CD4-positive, alpha-beta T cell treated with Interleukin-21 for 1 hour (primary cell): ENCODE measurements around the gene NPY4R.
"Not testable (repeated sequence)": the region's sequence is repeated elsewhere in the genome, so short reads cannot be mapped to it uniquely, and the experiment has no call there.

Experiments
- DNase-seq: peaks from one replicate; pipeline ENCODE4 v3.0.0-alpha.2; 2020

NPY4R gene, protein sequence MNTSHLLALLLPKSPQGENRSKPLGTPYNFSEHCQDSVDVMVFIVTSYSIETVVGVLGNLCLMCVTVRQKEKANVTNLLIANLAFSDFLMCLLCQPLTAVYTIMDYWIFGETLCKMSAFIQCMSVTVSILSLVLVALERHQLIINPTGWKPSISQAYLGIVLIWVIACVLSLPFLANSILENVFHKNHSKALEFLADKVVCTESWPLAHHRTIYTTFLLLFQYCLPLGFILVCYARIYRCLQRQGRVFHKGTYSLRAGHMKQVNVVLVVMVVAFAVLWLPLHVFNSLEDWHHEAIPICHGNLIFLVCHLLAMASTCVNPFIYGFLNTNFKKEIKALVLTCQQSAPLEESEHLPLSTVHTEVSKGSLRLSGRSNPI

DNA sequence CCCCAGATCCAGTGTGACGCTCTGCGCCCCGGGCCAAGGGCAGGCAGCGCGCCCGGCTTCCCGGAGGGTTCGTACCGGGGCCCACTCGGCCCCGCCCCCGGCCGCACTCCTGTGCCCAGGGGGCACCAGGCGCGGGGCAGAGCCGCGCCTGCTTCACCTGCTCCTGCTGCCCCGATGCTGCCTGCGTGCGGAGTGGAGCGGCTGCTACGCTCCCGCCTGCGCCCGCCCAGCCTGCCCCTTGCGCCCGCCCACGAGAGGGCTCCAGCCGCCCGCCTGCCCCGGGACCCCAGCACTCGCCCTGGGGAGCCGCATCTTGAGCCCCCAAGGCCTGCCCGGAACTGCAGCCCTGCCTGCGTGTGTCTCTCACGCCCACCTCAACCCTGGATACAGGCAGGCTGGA, at the start of gene NPY4R:
NPY4R (minus strand) TSS at position 194 of the 400 bp plus-strand sequence. CDS start 3,323 bp downstream, outside the sequence.
- DNase-seq, result not testable (repeated sequence)

DNA sequence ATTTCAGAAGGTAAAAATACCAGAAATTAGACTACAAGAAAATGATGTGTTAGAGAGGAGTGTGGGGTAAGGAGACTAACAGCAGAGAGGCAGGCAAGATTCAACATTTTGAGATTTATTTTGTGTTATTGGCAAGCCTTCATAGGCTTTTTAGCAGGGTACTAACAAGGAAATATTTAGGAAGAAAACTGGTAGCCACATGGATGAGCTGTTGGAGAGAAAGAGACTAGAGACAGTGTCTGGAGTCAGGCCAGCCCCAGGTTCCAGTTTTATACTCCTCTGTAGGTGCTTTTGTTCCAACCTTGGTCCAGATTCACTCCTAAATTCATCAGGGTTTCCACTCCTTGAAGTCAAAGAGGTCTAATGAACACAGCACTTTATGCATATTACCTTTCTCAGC, 49.6 kb upstream of the NPY4R start:
- DNase-seq, result no peak

DNA sequence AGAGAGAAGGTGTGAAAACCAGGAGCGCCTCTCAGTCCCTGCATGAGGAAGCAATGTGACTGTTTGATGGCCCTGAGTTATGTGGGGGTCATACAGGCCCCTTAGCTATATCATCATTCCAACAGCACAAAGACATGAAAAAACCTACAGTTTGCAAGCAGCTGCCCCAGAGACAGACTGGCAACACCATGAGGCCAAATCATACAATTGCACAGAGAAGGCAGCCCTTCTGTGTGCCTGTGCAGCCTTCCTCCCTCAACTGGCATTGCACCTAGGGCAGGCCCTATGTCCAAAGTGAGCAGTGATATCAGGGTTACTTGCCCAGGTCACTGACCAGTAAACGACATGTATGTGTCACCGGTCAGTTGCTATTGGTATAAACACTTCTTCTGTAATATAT, 49.1 kb upstream of the NPY4R start:
- DNase-seq, result no peak

DNA sequence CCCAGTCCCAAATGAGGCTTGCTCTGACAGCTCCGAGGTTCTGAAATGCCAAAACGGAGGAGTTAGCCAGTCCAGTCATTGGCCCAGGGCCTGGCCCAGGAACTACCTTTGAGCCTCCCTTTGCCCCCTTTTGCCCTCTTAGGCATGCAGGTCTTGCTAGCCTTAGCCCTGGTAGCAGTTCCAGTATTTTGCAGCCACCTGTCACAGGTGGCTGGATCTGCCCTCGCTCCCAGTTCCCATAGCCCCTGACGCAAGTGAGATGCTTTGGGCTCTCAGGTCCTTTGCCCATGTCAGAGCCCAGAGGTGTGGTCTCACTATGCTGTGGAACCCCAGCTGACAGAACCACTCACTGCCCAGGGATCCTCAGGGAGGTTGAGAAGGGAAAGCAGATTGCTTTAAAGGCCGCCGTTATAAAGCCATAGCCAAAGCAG, 48.7 kb upstream of the NPY4R start:
- DNase-seq, result no peak

DNA sequence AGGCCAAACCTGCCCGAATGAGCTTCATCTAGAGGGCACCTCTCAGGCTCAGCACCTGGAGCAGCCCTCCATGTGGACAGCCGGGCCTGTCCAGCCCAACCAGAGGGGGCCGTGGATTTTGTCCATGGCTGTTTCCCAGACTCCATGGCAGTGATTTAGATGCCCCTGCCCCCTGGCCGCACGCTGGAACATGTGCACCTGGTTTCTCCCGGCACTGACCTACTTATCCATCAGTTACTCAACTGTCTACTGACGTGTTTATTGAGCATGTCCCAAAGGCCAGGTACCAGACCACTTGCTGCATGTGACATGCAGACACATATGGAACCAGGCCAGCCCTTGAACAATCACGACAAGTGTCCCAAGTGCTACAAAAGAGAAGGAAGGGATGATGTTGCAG, 47.6 kb upstream of the NPY4R start:
- not testable (repeated sequence) for DNase-seq

DNA sequence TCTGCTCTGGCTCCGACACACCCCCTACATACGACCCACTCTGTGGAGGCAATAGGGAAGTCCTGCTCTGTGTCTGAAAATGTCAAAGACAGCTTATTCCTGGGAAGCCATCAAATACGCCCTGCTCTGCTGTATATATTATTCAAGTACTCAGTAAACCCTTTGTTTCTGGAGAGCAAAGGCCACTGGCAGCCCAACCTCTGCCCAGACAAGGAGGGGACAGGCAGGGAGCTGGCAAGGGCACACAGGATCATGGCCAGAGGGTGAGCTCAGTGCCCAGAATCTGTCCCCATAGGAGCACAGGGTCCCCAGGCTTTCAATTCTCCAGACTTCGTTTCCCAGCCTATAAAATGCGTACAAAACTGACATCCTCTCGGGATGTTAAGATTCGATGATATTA, 47.0 kb upstream of the NPY4R start:
- DNase-seq, result not testable (repeated sequence)

DNA sequence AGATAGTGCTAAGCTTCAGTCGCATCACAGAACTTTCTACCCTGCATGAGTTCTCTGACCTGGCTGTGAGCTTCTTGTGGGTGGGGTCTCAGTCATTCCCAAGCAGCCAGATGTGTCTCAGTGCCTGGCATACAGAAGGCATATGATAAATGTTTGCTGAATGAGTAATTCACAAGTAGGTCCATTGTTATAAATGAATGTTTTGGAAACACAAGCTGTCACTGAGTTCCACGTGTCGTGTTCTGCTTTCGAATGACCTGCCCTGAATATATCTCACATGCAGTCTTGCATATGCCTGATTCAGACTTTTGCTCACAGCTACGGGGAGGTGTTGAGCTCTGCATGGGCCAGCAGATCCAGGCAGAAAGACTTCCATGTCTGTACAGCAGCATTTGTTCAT, 46.2 kb upstream of the NPY4R start:
- DNase-seq, result not testable (repeated sequence)

DNA sequence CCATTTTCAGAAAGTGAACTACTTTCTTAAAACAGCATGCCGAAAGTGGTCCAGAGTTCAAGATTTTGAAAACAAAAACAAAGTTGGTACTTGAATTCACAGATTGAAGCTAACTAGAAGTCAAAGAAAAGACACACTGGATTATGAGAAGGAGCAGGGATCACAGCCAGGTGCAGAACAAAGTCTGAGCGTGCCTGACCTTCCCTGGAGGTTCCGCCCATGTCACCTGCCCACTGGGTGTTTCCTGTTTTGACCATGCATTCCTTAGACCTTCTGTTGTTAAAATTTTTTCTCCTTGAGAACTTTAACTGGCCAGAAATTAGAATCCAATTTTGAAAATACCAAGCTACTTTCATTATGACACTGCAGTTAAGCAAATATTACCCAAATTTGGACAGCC, 34.2 kb upstream of the NPY4R start:
- DNase-seq, result not testable (repeated sequence)

DNA sequence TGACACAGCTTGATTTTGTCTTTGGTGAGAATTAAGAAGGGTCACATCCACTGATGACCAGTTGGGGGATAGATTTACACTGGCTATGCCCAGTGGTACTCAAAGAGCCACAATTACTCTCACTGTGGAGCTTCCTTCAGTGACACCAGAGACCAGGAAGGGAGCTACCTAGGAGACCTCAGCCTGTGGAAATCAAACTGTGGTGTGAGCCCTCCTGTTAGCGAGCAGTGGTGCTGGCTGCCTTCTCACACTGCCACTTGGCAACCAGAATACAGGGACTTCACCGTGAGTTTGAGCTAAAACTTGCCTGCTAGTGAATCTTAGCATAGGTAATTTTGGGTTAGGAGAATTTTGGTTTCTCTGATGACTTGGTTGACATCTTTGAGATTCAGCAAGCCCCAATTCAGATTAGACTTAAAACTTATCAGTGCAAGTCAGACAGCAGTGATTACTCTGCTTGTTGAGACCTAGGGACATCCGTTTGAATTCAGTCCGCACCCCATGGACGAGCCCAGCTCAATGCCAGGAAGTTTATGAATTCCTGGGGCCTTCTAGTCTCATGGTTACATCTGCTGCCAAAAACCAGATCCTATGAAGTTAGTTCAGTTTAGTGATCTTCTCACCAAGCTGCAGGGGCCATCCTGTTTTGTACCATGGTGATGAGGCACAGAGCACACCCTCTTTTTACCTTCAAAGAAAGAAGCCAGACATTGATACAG, 33.4 kb upstream of the NPY4R start:
- not testable (repeated sequence) for DNase-seq

DNA sequence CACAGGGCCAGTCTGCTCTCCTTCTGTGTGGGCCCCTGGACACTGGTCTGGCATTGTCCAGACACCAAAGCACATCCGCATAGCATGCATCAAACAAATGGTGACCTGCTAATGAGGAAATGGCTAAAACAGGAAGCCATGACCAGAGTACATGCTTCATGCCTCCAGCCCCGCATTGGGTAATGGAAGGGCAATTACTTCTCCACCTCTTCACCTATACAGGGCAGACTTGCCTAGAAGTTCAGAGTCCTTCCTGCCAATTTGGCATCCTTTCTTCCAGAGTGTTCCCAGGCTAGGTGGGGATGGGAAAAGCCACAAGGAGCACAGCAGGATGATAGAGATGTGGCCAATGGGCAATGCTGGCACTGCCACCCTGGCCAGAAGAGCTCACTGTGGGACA, 32.1 kb upstream of the NPY4R start:
- DNase-seq, result not testable (repeated sequence)

DNA sequence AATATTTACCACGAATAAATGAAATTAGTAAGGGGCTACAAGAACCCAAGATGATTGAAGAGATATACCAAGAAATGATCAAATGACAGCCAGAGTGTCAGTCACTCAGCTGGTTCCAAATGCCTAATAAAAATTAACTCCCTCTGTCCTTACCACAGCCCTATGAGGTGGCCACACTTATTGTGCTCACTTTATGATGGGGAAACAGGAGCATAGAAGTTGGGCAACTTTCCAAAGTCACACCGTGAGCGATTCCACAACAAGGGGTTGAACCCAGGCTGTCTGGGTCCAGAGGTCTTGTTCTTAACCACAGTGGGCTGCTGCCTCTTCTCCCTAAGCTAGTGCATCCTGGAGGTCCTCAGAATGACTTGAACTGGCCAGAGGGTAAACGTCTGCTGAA, 31.6 kb upstream of the NPY4R start:
- DNase-seq, result not testable (repeated sequence)

DNA sequence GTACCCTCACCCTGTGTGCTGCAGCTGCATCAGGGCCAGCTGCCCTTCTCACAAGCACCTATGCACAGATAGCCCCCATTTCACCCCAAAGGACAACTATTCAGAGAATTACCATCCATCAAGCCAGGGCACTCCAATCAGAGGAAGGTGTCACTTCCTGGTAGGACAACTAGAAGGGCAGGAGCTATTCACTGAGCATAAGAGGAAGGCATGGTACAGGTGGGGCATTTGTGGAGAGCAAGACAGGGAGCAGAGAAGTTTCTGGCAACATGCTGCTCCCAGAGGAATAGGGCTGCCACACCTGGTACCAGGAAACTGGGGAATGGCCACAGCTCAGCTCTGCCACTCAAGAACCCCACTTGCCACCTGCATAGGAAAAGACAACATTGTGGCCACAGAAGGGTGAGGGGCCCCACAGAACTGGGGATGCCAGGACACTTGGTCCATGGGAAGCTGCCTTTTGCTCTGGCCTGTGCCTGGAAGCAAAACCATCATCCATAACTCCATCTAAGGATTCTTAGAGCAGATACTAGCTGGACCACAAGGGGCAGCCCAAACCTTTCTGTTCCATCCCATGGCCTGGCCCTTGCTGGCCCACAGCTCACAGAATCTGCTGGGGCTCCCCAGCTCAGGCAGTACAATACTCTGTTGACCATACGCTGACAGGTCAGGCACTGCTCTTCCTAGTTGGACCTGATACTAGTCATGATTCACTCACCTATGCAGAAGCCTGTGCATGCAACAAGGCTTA, 25.8 kb upstream of the NPY4R start:
- DNase-seq, result not testable (repeated sequence)

DNA sequence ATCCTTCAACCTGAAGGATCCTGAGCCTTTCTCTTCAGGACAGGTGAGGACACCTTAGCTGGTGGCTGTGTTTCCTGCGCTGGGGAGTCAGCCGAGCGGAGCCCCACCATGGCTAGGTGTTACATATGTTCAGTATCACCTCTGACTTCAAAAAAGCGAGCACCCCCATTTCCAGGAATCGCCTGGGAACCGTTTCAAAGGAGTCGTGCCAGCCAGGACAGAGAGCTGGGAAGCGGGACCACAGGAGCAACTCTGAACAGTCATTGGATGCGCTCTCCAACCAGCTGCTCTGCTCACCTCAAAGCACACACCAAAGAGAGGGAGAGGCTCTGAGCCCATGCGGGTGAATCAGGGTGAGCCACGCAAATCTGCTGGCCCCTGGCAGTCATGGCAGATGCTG, 24.5 kb upstream of the NPY4R start:
- DNase-seq, result not testable (repeated sequence)

DNA sequence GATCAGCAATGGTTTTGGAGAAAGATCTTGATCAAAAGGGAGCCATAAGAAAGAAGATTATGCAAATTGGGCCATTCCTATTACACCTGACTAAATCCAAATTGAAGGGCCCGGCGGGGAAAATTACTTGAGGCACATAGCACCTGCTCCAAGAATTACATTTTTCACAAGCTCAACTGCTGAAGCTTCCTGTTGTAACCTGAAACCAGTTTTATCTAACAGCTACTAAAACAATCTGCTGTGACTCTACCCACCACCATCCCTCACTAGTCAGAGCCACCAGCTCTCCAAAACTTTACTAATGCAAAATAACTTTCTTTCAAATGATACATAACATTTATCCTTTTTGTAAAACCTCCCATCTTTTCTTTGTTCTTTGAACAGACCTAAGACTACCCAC, 20.7 kb upstream of the NPY4R start:
- not testable (repeated sequence) for DNase-seq

DNA sequence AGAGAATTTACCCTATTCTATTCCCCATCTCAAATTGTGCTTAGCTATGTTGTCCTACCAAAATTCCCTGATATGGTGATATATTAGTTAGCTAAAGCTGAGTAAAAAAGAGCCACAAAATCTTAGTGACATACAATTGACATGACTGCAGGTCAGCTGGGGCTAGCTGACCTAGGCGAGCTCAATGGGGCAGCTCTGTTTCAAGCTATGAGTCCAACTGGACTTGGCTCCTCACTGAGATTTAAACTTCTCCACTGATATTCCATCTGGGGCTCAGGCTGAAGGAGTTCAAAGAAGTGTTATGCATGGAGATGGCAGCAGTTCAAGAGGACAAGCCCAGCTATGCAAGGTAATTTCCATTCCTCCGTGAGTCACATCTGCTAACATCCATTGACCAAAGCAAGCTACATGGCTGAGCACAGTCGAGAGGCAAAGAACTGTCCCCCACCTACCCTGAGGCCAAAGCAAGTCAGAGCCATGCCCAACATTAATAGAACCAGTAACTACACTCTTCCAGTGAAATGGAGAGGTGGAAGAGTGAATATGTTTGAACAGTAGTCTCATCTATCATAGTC, 9.1 kb upstream of the NPY4R start:
- not testable (repeated sequence) for DNase-seq

DNA sequence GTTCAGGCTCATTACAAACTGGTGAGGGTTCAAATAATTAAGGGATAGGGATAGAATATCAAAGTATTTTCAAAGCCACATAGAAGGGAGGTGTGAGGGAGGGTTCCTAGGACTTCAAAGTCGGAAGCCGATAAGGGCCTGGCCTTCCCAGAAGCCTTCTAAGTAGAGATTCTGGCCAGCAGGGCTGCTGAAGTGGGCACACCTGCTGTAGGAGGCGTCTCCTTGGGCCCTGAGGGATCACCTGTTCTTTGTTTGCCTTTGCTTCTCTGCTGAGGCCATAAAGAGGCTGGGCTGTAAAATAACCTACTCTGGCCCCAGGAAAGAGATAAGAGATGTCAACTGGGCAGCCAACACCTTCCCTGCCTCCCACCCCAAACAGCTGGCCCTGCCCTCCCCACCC, 8.0 kb upstream of the NPY4R start:
- DNase-seq, result not testable (repeated sequence)

DNA sequence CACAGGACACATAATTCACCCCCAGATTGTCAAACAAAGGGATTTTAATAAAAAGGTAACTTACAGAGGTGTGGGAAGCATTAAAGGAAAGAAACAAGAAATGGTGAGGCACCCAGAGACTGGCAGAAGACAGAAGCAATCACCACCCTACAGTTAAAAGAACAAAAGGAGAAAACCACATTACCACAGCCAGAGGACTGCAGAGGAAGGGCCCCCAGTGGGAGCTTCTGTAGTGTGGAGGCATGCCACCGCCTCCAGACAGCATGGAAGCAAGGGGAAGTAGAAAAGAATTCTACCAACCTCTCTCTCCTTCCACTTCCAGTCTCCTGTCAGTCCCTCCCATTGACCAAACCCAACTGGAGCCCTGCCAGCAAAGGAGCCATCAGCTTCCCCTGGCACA, 4.4 kb upstream of the NPY4R start:
- DNase-seq, result not testable (repeated sequence)

DNA sequence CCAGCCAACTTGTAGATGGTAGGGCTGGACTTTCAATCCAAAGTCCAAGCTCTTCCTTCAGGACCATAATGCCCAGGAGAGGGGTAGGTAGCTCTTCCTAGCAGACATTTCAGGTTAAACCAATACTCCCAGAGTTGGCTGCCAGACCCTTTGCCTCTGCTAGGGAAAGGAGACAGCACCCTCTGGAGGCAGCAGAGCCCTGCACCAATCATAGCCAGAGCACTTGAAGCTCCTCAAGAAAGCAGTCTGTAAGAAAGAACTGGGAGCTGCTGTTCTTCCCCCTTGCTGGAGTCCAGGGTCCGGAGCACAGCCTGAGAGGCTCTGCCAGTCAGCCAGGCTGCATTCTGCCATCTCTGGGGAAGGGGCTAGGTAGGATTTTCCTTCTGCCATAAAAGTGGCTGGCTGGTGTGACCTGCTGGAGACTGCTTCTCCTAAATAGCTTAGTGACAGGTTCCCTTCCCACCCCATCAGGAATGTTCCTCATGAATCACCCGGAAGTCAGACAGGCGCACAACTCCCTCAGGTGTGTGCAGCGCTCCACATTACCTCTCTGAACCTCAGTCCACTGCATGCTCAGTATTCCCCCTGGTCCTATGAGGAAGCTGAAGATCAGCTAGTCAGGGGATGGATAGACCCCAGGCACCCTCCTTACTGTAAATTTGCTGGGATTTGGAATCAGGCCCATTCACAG, 2.5 kb upstream of the NPY4R start:
- DNase-seq, result not testable (repeated sequence)

DNA sequence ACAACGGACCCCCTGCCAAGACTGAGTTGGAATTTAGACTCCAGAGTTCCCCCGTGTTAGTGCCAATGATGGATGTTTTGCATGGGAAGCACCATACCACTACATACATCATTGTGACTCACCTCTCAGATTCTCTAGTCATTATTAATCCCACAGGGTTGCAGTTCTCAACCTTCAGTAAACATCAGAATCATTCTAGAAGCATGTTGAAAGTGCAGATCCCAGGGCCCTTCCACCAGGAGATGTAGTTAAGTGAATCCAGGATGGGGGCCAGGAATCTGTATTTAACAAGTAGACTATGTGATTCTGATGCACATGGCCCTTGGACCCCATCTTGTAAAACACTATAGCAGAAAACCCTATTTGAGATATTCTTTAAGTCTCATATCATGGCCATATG, 2.1 kb downstream of the NPY4R start:
- DNase-seq, result not testable (repeated sequence)

DNA sequence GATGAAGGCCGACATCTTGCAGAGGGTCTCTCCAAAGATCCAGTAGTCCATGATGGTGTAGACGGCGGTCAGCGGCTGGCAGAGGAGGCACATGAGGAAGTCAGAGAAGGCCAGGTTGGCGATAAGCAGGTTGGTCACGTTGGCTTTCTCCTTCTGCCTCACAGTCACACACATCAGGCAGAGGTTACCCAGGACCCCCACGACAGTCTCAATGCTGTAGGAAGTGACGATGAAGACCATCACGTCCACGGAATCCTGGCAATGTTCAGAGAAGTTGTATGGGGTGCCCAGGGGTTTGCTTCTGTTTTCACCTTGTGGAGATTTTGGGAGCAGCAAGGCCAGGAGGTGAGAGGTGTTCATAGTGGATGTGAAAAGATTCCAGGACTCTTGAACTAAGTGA, 3.5 kb downstream of the NPY4R start:
- DNase-seq, result not testable (repeated sequence)

DNA sequence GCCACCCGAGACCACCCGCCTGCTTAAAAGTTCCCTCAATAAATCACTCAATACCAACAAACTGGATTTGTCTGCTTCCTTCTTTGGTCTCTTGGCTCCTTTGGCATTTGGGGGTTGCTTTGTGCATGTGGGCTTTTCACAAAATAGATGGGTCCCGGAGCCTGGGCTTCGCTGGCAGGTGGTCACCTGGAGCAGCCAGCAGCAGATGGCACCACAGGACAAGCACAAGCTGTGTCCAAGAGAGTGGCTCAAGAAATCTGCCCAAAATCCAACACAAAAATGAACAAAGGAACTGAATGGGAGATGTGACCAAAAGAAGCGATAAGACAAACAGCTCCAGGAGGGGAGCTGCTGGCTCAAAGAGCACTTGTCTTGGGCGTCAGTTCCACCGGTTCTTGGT, 6.2 kb downstream of the NPY4R start:
- not testable (repeated sequence) for DNase-seq

DNA sequence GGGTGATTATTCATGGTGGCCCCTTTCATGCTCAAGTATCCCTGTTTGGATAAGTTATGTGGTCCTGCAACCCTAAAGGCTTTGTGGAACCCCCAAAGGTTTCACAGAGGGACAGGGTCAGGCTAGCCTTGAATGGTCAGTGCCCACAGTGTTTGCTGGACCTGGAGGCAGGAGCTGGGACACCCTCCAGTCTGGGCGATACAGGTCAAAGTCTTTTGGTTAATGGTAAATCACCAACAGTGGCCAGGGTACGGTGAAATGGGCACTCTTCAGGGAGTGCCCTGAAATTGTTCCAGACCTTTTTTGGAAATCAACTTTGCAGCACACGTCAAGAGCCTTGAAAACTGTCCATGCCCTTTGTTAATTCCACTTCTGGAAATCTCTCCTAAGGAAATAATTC, 8.7 kb downstream of the NPY4R start:
- DNase-seq, result not testable (repeated sequence)
